HL-60 (cell line): ENCODE results near the gene CEACAM5.

Experiments used
- CTCF ChIP-seq: IDR thresholded peaks from one replicate; pipeline ENCODE4 v1.5.1; 2011; ENCODE audit warnings: low read length, control low read depth, inconsistent platforms; ENCODE audit not compliant: insufficient read depth
- POLR2AphosphoS5 ChIP-seq: IDR thresholded peaks from 2 replicates; pipeline ENCODE4 v1.6.1; 2012; ENCODE audit warnings: low read depth

GRCh38 chr19:41671486-41671885 is 36.9 kb upstream of the CEACAM5 start:
- TF ChIP-seq CTCF, result no peak
- TF ChIP-seq POLR2AphosphoS5, result no peak
